Measurements from ENCODE around the gene HS3ST3B1.

HS3ST3B1 gene

GRCh38 chr17:14303343-14304221, 2.7 kb downstream of the HS3ST3B1 start:
- DNase-seq (ENCODE audit: low spot score), result no peak

DNA sequence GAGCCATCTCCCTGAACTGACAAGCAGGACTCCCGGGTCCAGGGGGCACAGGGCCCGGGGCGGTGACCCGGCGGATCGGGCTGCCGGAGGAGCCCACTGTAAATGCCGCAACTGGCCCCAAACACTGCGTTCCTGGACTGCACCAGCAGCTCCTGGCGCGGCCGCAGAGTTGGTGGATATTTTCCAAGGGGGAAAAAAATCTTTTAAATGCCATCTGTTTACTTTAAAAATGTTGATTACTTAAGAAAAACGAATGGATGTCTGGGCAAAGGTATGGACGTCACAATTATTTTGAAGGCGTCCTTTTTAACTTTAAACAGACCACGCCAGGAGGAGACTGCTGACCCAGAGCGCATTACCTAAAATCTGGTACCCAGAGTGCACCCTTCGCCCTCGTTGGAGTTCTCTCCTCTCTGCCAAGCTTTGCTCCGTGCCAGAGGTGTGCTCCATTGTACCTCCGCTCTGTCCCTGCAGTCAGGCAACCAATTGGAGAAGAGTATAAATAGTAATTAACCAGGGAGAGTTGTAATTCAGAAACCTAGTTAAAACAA, 3.4 kb downstream of the HS3ST3B1 start:
- DNase-seq (ENCODE audit: low spot score), result no peak

GRCh38 chr17:14304773-14305517, 4.1 kb downstream of the HS3ST3B1 start:
- DNase-seq (ENCODE audit: low spot score), result no peak

DNA sequence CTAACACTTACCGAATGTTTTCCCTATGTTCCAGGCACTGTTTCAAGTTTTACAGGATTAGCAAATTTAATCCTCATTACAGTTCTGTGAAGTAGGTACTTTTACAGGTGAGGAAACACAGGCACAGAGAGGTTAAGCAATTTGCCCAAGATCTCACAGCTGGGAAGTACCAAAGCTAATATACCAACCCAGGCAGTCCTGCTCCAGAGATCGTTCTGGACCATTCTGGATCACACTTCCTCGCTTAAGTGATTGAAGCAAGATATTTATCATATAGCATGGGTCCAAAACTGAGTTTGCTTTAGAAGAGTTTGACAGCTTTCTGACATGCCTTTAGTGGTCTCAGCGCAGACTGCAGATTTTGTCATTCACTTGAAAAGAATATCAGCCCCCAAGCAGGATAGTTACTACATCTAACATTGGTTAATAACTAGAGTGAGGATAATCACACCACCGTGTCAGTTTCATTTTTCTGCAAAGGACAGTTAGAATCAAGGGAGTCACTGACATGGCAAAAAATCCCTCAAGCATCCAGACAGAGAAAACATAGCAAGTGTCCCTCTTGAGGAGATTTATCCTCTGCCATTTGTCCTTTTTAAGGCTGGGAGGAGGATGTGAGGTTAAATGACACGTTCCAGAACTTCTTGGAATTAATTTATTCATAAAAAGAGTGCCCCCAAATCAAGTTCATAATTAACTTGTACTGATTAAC, 5.1 kb downstream of the HS3ST3B1 start:
- no peak for DNase-seq (ENCODE audit: low spot score)

- no peak for DNase-seq (ENCODE audit: low spot score)
Measured at GRCh38 chr17:14306596-14306995, 5.7 kb downstream of the HS3ST3B1 start.

DNA sequence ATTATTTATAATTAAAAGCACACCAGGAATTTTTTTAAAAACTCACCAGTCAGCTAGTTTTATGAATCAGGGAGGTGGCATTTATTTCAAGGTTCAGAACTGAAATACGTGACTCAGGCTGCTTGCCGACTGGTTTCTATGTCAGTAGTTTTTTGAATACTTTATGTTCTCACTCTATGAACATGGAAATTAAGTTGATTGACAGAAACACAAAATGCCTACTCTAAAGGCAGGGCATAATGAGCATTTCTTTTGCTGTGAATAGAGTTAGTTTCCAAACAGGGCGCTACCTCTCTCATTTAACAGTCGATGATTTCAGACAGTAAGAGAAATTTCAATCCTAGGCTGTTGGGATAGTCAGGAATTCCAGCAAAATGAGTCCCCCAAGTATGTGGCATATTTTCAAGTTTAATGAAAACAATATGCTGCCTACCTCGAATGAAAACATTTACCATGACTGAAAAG, 6.7 kb downstream of the HS3ST3B1 start:
- DNase-seq (ENCODE audit: low spot score), result no peak

- no peak for DNase-seq (ENCODE audit: low spot score)
Measured at GRCh38 chr17:14308636-14308964, 7.7 kb downstream of the HS3ST3B1 start.

GRCh38 chr17:14308965-14309879, 8.3 kb downstream of the HS3ST3B1 start:
- DNase-seq (ENCODE audit: low spot score), result peak; percentile 75

DNA sequence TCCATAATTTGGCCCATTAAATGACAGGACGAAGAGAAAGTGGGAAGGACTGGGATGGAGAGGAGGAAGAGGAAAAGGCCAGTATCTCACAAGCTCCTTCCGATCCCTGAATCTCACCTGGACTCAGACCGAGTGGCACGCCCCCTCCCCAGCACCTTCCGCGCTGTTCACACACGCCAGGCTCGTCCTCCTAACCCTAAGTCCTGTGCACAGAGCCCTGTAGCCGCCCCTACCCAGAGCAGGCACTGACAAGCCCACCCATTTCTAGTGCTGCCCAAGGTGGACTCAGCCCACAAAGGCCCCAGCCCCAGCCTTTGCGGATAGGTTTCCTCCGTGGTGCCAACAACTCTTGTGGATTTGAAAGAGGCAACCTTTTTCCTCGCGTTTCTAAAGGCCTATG, 9.2 kb downstream of the HS3ST3B1 start:
- no peak for DNase-seq (ENCODE audit: low spot score)

- DNase-seq (ENCODE audit: low spot score), result no peak
Measured at GRCh38 chr17:14310605-14311004, 9.7 kb downstream of the HS3ST3B1 start.

- DNase-seq (ENCODE audit: low spot score), result no peak
Measured at GRCh38 chr17:14311186-14311705, 10.4 kb downstream of the HS3ST3B1 start.

DNA sequence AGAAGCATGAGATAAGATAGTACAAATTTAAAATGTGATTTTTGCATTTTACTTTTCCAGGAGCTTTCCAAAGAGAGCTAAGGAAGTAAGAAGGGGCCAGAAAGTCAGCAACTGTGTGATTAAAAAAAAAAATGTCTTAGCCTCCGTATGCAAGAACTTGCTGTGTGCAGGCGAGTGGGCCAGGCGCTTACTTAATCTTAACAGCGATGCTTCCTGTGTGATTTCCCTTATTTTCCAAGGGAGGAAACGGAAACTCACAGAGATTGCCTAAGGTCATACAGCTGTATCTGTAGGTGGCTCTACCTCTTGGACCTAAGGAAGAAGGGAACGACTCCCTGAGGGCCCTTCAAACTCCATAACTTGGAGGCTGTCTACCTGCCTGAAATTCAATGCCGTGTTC, 11.1 kb downstream of the HS3ST3B1 start:
- DNase-seq (ENCODE audit: low spot score), result no peak

- DNase-seq (ENCODE audit: low spot score), result no peak
Measured at GRCh38 chr17:14312522-14312921, 11.6 kb downstream of the HS3ST3B1 start.

DNA sequence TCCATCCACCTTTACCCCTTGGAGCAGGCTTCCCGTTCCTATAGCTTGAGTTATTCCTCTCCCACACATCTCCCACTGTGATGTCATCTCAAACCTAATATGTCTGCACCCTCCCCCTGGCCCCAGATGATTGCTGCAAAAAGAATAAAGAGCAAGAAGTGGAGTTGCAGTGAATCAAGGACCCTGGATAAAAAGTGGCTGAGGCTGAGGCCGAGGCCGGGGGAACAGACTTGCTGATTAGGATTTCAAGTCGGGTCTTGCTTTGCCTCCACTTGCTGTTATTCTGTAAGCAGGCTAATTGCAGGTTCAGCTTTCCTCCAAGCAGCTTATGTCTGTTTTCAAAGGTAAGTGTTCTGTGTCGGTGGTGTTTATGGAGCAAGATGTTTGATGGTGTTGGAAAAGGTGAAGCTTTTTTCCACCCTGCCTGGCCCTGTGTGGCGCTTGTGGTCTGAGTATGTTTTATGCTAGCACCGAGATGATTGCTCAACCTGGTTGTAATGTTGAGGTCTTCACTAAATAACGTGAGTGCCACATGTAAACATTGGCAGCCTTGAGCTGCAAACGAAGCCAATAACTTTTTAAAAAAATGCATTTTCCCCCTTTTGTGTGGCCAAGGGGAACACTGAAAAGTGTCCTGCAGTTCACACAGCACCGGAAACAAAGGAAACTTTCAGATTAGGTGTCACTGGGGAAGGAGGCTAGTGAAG, 15.4 kb downstream of the HS3ST3B1 start:
- DNase-seq (ENCODE audit: low spot score), result no peak

GRCh38 chr17:14317383-14317782, 16.5 kb downstream of the HS3ST3B1 start:
- no peak for DNase-seq (ENCODE audit: low spot score)

DNA sequence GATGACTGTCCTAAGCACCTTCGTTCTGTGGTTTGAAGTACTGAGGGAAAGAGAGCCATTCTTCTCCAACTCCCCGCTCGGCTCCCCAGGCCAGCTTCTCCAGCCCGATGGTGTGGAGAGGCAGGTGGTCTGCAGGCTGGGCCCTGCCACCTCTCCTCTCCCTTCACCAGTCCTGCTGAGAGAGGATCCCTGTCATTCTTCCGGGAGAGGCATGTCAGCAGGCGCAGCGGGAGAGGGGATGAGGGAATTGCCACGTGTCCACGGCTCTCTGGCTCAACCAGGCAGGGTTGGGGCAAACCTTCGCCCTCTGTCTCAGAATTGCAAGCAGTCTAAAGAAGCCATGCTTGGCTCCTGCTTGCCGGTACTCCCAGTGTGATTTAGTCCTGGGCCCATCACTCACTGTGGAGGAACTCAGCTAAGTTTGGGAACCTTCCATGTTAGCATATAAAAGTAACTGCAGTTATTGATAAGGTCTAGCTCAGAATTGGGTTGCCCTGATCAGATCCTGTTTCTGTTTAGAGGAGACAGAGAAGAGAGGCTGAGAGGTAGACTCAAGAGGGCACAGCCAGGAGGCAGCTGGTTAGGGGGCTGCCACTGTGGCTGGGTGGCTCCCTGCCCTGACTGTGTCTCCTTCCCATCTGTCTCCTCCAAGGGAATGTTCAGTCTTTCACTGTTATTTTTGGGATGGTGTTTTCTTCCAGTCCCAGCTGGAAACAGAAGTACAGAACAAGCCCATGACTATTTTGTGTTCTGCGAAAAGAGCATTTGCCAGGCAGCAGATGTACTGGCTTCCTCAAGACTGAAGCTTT, 17.4 kb downstream of the HS3ST3B1 start:
- no peak for DNase-seq (ENCODE audit: low spot score)

DNA sequence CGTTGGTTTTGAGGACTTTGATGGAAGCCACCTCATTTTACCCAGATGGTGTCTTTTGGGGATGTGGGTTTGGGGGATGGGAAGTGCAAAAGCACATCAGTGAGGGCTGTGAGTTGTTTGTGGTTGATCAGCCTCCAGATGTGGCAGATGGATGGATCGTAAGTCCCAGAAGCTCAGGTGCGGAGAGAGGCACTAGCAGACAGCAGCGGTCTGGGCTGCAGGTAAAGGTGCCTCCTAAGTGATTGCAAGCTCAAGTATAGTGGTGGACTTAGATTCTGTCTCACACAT, 18.0 kb downstream of the HS3ST3B1 start:
- no peak for DNase-seq (ENCODE audit: low spot score)

GRCh38 chr17:14320098-14320497, 19.2 kb downstream of the HS3ST3B1 start:
- DNase-seq (ENCODE audit: low spot score), result no peak

DNA sequence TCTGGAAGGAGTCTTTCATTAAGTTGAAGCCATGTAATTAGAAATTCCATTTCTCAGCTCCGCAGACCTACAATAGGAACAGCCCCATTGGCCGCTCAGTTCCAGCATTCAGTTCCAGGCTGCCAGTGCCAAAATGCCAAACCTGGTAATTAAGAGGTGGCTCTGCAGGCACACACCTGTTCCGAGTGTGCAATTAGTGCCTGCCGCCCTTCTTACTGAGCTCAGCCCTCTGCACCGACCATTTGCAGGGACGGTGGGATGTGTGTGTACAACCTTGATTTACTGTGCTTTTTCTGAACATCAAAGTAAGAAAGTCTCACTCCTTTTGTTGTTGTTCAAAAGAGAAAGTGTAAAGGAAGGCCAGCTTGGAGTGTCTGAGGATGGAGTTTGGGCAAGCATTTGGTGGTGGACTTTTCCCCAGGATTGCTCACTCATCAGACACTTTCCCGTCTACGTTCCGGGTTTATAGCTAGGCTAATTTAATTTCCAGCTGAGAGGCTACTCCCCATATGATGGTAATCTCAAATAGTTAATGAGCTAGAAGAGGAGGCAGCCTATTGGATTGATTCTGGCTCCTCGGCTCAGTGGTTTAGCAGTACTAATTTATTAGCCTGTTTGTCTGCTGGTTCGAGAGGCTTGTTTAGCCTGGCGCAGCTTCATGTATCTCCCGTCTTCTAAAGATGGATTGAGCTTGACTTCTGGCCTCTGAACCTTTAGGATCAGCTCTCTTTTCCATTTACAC, 20.0 kb downstream of the HS3ST3B1 start:
- DNase-seq (ENCODE audit: low spot score), result no peak

Measured in pons (tissue), 1 donor.